Activated CD8-positive, alpha-beta memory T cell treated with anti-CD3 and anti-CD28 coated beads, Interleukin-2, amount 50 U/mL, for 48 hours (primary cell): ENCODE data around the gene RAB32.
"Not testable (repeated sequence)": the region's sequence is repeated elsewhere in the genome, so short reads cannot be mapped to it uniquely, and the experiment has no call there.

Experiments
- DNase-seq: peaks from one replicate; pipeline ENCODE4 v3.0.0-alpha.2; 2020

The RAB32 gene

DNA sequence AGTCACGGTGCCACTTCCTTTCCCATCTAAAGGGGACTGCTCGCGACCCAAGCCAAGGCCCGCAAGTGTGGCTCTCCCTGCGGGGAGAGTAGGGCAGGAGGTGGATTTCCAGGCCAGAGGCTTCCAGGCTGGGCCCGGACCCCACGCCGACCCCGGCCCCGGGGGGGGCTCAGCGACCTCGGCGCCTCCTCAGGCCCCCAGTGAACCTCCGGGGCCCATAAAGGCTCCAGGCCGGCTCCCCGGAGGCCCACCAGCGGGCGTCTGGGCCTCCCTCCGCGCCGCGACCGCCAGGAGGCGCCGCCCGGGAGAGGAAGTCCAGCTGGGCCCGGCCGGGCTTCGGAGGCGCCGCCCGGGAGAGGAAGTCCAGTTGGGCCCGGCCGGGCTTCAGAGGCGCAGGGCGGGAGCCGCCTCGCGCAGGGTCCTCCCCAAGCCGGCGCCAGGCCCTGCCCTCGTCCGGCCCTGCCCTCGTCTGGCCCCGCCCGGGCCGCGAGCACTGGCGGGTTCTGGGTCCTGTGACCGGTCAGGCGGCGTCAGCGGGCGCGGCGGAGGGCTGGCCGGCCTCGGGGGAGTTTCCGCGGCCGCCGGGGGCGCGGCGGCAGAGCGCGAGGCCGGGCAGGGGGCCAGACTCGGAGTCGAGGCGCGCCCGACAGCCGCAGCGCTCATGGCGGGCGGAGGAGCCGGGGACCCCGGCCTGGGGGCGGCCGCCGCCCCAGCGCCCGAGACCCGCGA is at the start of gene RAB32:
Gene RAB32 (plus strand): TSS at position 623 of the 729 bp plus-strand sequence. CDS start 39 bp downstream, at position 662.
- peak; percentile 55 for DNase-seq

DNA sequence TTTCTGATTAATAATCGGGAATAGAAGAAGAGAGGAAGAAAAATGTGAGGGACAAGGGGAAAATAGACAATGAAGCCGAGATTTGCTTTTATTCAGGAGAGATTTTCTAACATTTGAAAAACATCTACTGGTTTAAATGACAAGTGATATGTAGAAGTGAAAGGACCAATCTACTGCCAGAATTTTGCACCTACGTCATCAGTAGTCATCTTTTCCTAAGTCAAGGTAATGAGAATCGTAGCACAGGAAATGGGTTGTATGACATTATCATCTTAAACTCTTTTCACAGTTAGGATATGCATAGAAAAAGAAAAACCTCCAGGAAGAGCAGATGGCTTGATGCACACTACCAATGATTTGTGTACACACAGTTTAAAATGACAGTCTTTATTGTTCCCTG is 45.3 kb upstream of the RAB32 start:
- no peak for DNase-seq

DNA sequence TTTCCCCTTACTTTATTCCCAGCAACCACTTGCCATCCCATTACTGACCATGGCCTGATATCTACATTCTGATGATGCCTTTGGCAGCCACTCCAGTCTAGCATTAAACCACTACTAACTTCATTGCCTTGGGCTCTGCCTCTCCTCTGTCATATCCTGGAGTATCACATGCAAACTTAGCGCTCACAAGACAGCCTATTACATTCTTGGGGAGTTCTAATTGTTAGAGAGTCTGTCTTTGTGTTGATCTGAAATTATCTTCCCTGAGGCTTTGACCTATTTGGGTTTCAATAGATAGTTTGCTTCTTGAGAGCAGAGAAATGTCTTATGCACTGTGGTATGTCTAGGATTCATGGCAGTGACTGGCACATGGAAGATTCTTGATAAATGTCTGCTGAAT is 40.5 kb upstream of the RAB32 start:
- DNase-seq = no peak

DNA sequence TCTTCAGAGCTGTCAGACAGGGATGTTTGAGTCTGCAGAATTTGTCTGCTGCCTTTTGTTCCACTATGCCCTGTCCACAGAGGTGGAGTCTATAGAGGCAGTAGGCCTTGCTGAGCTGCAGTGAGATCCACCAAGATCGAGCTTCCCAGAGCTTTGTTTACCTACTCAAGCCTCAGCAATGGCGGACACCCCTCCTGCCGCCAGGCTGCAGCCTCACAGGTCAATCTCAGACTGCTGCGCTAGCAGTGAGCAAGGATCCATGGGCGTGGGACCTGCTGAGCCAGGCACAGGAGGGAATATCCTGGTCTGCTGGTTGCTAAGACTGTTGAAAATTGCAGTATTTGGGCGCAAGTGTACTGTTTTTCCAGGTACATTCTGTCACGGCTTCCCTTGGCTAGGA is 28.4 kb upstream of the RAB32 start:
- DNase-seq = no peak

DNA sequence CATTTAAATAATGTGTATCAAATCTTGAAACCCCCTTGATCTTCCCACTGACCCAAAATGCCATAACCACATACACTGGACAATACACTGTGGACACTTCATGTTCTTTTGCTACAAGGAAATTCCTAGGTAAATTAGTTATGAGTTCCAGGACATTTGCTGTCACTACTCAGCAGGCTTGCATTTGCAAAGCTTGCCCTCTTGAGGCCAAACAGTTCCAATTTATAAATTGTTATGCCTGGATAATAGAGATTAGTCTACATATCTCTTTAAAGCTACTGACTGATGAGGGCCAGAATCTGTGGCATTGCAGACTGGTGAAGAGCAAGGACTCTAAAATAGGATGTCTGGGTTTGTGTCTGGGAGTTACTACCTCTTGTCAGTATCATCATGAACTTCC is 17.4 kb upstream of the RAB32 start:
- DNase-seq = no peak

DNA sequence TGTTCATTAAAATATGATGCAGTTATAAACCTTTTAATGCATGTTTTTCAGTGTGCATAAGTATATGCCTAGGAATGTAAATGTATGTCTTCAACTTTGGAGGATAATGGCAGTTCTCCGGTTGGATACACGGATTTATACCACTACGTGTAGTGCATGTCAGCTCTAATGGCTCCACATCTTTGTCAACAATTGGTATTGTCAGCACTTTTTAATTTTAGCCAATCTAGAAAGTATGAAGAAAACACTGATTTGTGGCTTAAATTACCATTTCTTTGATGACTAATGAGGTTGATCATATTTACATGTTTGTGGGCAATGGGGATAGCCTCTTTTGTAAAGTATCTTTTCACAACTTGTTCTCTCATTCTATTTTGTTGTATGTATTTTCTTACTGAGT is 10.9 kb upstream of the RAB32 start:
- DNase-seq = no peak

DNA sequence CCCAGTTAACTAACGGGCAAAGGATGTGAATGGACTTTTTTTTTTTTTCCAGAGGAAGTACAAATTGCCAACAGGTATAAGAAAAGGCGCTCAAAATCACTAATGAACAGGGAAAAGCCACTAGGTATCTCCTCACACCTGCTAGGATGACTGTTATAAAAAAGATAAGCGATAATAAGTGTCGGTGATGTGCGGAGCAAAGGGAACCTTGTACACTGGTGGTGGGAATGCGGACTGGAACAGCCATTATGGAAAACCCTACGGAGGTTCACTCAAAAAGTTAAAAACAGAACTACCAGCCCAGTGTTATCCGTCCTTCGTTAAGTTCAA is 787 bp upstream of the RAB32 start:
- no peak for DNase-seq

DNA sequence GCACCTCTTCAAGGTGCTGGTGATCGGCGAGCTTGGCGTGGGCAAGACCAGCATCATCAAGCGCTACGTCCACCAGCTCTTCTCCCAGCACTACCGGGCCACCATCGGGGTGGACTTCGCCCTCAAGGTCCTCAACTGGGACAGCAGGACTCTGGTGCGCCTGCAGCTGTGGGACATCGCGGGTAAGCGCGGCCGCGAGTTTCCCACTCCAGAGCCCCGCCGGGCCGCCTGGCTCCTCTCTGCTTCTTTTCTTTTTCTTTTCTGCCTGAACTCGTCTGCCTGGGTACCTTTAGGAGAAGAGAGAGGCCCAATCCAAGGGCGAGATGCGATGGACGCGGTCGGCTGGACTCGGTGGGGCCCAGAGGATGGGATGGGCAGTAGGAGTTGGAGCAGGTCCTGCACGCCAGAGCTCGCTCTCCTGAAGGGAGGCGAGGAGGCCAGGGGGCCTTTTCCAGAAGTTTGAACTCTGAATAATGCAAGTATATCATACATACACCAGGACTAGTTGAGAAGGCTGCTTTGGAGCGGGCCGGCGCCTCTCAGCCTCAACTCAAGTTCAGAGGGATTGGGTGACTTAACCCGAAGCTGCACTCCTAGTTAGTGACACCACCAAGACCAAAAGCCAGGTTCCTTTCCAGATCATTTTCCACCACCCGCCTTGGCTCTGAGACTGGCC is 445 bp downstream of the RAB32 start:
- DNase-seq = peak; percentile 57

DNA sequence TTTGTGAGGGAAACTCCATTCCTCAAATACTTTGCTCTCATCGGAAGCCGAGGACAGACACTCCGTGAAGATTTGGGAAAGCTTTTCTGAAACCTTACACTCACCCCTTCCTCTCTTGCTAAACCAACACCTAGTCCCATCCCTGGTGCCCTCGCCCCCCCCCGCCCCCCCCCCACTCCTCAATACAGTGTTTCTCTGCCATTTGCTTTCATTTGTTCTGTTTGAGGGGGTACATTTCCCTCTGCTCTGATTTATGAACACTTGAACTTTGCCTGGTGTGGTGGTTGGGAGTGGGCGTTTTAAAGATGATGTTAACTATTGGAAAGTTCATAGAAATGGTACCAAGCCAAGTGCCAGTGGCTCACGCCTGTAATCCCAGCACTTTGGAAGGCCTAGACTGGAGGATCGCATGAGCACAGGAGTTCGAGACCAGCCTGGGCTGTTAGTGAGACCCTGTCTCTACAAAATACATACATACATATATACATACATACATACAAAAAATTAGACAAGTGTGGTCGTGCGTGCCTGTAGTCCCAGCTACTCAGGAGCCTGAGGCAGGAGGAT is 1.1 kb downstream of the RAB32 start:
- no peak for DNase-seq

DNA sequence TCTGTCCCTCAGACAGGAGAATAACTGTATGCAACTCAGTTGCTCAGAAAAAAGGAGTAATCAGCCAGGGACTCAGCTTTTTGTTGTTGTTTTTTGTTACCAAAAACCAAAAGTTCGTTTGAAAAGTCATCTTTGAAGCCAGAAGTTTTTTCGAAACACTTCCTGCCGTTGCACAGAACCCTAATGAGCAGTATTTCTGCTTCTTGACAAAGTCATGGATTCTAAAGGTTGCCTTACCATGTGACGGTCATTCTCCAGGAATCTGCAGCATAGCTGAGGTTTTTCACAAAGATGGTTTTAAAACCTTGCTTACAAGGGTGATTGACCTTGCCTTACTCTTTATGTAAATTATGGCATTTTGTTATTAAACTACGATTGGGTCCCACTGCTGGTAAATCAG is 1.9 kb downstream of the RAB32 start:
- no peak for DNase-seq

DNA sequence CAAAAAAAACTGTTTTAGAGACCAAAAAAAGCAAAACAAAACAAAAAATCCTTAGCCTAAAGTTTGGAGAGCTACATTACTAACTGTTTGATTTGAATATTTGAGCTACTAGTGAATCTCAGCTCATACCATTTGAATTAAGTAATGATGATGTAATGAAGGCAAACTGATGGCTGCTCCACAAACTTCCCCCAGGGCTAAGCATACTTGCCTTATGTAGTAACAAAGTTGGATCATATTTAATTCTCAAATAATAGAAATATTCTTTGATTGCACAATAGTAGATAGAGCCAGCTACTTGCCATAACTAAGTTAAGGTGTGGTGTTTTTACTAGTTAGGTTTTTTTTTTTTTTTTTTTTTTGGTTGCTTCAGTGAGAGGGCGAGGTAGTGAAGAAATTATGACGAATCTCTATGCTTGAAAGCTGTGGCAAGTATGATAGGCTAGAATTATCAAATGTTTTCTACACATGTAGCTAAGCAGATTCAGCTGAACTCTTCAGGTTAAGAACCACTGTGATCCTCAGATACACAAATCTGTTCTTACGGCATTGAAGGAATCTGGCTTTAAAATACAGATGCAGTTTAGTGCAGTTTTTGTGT is 2.9 kb downstream of the RAB32 start:
- no peak for DNase-seq

DNA sequence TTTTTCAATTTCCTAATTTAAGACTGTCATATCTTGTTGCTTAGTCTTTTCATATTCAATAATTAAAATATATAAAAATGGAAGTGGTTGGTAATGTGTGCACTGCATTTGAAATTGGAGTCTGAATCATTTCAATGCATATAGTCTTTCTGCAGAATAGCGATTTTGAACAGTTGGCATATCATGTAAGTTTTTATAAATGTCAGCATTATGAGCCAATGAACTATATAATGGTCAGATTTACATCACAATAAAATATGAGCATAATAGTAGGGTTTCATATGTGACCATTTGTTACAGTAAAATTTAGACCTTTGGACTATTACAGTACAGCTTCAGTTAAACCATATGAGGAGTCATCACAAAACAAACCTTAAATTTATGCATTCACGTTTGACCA is 4.3 kb downstream of the RAB32 start:
- DNase-seq = no peak

DNA sequence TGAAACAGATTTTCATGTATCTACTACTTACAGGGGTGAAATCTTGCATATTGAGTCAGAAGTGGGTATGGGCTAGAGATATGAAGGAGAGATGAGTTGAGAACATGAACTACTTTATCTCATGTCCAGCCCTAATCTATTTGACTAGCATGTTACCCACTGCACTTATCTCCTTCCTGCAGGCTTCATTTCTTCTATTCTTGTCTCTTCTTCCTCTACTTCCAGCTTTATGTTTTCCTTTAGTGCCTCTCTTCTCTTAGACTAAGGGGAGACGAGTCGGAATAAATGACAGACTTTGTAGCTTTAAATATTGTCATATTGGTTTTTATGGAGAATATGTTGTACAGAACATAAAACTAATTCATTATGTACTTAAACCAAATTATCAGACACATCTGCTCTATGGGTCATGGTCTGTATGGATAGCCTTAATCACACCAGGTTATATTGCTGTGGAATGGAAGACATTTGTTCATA is 5.3 kb downstream of the RAB32 start:
- no peak for DNase-seq

DNA sequence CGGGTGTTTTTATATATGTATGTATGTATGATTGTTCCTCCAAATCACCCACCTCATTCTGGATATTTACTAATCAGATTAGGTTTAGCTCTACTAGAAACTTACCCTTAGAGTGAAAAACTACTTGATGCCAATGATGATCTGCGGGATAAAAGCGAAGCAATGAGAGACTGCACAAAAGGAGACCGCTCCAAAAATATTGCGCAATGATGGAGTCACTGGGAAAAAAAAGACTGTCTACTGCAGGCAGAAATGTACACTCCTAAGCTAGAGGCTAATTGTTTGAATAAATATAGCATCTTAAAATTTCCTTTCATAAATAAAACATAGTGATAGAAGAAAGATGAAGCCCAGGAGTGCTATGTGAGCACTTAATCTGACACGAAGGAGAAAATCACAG is 7.3 kb downstream of the RAB32 start:
- no peak for DNase-seq

DNA sequence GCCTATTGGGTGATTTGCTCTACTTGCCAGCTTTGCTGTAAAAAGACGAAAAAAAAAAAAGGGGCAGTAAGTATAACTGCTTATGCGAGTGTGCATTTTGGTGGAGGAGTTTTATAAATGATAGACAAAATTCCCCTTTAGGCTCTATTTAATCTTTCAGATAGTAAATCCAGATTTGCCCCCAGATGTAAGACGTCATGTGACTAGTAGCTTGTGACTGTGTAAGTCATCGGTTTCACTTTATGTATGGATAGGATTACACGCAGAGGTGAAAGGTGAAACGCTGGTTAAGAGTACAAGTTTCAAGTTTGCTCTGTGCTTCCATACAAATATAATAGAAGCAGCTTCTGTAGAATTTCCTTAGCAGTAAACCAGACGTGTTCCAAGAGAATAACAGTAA is 7.9 kb downstream of the RAB32 start:
- no peak for DNase-seq

DNA sequence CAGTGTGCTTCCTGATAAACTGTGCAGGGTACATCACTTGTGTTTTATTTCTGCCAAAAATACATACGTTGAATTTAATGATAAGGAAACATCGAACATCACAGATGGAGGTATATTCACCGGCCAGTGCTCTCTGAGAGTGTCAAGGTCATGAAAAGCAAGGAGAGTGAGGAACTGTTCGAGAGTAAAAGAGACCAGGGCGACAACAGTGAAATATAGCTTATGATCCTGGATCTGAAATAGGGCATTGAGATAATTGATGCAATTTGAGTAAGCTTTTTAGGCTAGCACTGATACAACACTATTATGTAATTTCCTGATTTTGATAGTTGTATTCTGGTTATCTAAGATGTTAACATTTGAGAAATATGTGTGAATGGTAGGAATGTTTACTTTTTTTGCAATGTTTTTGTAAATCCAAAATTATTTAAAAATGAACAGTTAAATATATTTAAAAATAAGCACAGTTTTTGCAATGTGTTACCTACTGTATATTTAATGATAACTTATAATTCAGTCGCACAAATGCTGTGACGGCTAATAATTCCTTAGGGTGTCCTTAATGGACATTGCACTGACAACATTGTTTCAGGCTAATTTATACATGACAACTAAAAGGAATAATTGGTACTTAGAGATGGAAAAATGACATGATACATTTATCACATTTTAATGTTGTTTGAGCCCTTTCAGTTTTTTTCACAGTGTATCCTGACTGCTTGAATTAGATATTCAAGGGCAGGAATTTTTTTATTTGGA is 9.9 kb downstream of the RAB32 start:
- DNase-seq = no peak

DNA sequence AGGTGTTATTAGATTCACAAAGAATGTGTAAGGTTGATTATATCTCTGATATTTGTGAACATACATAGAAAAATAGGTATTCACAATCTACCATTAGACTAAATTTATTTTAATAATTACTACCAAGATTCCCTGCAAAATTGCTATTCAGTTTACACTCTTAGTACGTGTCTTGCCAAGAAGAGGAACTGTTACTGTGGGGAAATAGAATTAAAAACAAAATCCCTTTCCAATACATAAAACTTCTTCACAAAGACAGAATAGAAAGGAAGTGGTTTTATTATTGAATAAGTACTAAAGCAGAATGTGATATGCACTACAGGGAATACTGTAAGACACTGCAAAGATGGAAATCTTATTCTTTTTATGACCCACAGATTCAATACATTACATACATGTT is 17.0 kb downstream of the RAB32 start:
- no peak for DNase-seq

DNA sequence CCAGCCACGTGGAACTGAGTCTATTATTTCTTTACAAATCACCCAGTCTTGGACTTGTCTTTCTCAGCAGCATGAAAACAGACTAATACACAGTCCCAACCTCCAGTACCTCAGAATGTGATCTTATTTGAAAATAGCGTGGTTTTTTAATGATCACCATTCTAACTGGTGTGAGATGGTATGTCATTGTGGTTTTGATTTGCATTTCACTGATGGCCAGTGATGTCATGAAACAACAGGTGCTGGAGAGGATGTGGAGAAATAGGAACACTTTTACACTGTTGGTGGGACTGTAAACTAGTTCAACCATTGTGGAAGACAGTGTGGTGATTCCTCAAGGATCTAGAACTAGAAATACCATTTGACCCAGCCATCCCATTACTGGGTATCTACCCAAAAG is 23.0 kb downstream of the RAB32 start:
- not testable (repeated sequence) for DNase-seq

DNA sequence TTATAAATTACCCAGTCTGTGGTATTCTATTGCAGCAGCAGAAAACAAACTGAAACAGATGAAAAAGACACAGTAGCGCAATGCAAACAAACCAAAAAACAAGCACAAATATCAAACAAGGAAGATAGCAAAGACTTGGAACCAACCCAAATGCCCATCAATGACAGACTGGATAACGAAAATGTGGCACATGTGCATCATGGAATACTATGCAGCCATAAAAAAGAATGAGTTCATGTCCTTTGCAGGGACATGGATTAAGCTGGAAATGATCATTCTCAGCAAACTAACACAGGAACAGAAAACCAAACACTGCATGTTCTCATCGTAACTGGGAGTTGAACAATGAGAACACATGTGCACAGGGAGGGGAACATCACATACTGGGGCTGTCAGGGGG is 25.0 kb downstream of the RAB32 start:
- not testable (repeated sequence) for DNase-seq

DNA sequence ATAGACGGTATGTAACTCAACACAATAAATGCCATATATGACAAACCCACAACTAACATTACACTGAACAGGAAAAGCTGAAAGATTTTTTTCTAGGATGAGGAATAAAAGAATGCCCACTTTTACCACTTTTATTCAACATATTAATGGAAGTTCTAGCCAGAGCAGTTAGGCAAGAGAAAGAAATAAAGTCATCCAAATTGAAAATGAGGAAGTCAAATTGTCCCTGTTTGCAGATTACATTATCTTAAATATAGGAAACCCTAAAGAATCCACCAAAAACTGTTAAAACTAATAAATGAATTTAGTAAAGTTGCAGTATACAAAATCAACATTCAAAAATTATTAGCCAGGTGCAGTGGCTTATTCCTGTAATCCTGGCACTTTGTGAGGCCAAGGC is 30.6 kb downstream of the RAB32 start:
- DNase-seq = no peak

DNA sequence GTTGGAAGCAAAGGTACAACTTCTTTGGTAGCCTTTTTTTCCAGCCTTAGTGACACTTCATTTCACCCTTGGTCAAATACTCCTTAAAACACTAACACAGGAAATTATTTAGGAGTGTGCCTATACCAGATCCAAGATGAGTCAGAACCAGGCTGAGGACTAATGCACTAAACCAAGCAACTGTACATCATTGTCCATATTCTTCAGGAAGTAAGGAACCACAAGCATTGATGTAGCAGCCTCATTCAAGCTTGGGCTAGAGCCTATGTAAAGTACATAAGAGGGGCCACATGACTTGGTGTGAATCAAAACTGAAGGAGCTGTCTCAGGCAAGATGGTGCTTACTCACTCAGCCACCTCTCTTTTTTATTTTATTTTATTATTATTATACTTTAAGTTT is 34.4 kb downstream of the RAB32 start:
- DNase-seq = no peak

DNA sequence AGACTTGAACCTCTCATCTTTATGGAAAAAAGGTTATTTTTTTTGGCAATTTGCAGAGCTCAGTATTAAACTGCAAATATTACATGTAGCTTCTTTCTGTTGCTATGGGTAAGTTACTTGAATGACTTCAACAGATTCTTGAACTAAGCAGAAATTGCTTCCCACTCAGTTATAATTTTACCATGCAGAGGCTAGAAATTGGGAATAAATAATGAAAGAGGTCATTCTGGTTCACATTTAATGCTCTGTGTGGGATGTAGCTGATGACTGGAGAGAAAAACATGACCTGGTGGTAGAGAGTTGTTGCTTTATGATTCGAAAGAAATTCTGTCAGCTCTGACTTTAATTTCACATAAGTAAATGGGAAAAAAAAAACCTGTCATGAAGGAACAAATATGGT is 38.3 kb downstream of the RAB32 start:
- DNase-seq = no peak

DNA sequence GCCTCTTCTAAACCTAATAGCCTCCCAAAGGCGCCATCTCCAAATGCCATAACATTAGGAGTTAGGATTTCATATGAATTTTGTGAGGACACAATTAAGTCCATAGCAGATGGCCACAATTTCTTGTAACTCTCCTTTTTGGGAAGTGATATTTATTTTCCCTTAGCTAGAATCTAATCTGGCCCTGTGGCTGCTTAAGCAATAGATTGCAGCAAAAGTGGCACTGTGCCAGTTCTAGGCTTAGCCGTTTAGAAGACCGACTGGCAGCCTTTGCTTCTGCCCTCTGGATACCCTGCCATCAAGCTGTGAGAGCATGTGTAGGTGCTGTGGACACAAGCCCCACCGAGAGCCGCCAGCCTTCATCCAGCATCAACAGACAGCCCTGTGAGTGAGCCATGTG is 39.2 kb downstream of the RAB32 start:
- no peak for DNase-seq
